GM12874 (cell line): ENCODE results near the gene FSCN2.

Source experiments
- TF ChIP-seq, protein P1 (sequence below): IDR thresholded peaks from 2 replicates; pipeline ENCODE4 v1.5.1; 2011; ENCODE audit warnings: low read depth, mild to moderate bottlenecking, control low read depth, low read length, moderate library complexity; ENCODE audit not compliant: insufficient read depth

Gene FSCN2

DNA sequence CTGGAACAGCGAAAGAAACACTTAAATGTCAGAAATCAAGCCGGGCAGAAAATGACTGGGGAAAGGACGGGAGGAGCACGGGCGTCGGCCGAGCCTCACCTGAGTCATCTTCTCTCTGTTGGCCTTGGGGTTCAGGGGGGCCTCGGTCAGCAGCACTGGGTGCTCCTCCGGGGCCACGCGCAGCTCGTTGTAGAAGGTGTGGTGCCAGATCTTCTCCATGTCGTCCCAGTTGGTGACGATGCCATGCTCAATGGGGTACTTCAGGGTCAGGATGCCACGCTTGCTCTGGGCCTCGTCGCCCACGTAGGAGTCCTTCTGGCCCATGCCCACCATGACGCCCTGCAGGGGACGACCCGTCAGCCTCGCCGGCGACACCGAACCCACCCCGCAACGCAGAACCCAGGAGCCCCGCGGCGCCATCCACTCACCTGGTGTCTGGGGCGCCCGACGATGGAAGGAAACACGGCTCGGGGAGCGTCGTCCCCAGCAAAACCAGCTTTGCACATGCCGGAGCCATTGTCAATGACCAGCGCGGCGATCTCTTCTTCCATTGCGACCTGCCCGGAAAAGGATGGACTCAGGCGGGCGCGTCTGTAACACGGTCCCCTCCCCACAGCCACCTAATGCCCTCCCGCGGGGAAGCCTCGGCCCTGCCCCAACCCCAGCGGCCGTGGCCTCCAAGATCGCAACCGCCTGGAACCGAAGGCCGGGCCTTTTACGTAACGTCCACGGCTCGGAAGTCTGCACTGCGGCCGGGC is 16.2 kb upstream of the FSCN2 start:
- TF ChIP-seq, protein P1, sequence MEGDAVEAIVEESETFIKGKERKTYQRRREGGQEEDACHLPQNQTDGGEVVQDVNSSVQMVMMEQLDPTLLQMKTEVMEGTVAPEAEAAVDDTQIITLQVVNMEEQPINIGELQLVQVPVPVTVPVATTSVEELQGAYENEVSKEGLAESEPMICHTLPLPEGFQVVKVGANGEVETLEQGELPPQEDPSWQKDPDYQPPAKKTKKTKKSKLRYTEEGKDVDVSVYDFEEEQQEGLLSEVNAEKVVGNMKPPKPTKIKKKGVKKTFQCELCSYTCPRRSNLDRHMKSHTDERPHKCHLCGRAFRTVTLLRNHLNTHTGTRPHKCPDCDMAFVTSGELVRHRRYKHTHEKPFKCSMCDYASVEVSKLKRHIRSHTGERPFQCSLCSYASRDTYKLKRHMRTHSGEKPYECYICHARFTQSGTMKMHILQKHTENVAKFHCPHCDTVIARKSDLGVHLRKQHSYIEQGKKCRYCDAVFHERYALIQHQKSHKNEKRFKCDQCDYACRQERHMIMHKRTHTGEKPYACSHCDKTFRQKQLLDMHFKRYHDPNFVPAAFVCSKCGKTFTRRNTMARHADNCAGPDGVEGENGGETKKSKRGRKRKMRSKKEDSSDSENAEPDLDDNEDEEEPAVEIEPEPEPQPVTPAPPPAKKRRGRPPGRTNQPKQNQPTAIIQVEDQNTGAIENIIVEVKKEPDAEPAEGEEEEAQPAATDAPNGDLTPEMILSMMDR: no peak

DNA sequence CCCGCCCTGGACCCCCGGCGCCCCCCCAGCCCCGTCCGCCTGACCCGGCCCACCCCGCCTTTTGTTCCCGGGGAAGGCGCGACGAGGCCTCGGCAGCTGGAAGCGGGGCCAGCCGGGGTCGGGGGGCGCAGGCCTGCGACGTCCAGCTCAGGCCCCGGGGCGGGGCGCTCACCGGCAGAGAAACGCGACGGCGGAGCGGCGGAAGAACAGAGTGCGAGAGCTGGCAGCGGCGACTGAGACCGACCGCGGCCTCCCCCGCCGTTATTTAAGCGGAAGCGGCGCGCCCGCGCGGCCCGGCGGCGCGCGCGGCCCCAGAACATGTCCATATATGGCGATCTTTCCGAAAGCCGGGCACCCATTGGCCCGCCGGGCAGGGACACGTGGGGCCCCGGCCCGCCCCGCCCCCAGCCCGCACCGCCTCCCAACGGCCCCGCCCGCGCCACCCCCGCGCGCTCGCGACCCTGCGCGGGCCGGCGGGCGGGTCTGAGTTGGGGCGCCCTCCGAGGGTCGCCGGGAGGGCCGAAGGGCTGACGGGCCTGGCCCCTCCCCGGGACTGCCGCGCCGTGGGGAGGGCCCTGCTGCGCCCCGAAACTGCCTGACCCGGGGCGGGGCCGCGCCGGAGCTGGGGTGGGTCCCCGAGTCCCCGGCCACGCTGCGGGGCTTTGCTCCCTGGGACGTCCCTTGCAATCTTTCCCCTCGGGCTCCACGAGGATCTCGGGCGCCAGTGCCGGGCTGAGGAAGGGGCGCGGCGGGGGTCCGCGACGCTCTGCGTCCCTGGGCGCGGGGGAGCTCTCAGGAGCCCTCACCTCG is 15.4 kb upstream of the FSCN2 start, which contains the start of gene ACTG1:
TSS of gene ACTG1 (minus strand) at position 238 of the 810 bp plus-strand sequence. CDS start 445 bp downstream, outside the sequence.
- TF ChIP-seq, protein P1: no peak

DNA sequence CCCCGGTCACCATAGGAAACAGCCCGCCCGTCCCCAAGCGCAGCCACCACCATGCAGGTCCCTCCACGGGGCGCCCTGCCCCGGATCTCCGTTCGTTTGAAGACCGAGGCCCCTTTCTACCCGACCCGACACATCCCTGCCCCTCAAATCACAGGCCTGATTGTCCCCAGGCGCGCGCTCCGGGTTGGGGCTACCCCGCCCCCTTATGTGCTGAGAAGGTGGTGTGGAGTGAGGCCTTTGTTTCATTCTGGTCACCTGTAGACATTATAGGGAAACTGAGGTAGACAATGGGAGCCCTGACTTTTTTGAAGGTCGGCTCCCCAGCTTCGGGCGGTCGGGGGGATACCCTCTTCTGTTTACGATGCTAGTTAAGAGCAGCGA is 14.8 kb upstream of the FSCN2 start:
- TF ChIP-seq, protein P1: no peak

DNA sequence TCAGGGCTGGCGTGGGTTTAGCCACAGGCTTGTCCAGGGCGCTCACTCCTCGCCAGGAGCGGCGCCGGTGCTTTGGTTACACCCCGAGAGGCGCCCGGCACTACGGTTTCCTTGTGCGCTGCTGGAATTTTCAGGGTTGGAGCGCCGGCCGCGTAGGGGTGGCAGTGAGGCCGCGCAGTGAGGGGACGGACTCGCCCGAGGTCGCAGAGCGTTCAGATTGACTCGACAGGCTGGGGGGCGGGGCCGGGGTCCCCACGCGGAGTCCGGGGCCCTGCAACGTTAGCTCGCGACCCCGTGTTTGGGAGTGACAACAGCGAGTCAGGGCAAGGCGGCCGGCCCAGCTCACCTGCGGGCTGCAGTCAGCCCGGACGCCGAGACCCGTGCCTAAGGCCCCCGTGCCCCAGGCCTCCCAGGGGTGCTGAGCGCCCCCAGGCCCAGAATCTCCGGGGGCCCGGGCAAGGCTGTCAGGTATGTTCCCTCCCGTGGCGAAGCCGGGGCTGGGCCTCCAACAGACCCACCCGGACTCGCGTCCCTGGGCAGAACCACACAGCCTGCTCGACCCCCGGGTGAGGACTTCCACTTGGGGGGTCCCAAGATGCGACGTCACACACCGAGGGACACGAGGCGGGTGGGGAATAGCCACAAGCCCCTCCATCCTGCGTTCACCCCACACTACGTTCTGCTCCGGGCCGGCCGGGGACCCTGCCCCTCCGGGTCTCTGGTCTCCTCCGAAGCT is 14.3 kb upstream of the FSCN2 start:
- TF ChIP-seq, protein P1: no peak

DNA sequence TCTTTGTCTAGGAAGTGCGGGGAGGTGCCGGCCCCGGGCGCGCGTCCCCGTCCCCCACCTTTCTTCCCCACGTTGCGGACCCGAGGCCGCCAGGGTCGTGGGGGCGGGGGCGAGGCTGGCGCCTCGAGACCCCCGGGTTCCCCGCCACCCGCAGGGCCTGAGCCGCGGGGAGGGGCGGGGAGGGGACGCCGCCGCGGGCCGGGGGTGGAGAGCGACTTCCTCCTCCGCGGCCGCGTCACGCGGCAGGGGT is 13.8 kb upstream of the FSCN2 start:
- TF ChIP-seq, protein P1: no peak

DNA sequence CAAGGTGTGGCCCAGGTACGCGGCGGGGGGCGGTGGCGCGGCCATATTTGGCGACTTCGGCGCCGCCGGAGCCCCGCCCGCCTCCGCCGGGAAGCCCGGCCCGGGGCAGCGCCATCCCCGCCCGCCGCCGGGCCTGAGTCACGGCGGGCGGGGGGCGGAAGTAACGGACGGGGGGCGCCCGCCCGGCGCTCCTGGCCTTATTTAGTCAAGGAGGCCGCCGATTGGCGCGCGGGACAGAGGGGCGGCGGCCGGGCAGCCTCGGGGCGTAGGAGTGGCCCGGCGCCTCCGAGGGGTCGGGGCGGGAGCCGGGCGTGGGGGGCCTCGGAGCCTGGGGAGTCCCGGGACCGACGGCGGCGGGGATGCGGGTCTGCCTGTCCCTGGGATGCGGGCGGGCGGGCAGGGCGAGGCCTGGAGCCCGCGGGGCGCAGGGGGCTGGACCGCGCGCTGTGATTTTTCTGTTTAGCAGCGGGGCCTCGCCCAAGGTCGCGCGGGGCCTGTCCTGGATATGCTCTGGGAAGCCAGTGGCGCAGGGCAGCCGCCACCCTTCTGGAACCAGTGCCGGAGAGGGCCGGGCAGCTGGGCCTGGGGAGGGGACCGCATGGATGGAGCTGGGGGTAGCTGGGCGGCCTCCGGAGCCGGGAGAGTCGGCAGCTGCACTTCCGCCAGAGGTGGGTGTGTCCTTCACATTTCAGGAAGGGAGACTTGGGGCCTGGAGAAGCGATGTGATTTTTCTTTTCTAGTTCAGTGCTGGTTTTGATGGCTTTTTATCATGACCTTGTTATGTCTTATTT is 13.2 kb upstream of the FSCN2 start:
- TF ChIP-seq, protein P1: no peak
